GM23338 (cell line): ENCODE data around the gene ESYT1. TPM values are rescaled to one million over a fixed set of nuclear protein-coding genes. Genes with fewer than 3 reads are reported as not detected.

ENCODE experiments used
- ATAC-seq: fragments of 200-7000 bp; cut with Tn5 transposase; 3 replicates; pipeline ENCODE4 v1.9.1; 2020
- DNase-seq: peaks from one replicate; pipeline ENCODE4 v3.0.0-alpha.2; 2015; ENCODE audit warnings: low spot score
- H2AFZ ChIP-seq: fragments of 200-600 bp; sonication (generic); 2 replicates; pipeline ENCODE4 v1.8.0; 2016; ENCODE audit warnings: antibody characterized with exemption, mild to moderate bottlenecking, moderate library complexity
- H3F3A ChIP-seq: fragments of 200-600 bp; sonication (generic); replicated peaks from 2 replicates; pipeline ENCODE4 v1.8.0; 2017; ENCODE audit warnings: antibody characterized with exemption, mixed run types, low read depth
- H3K27ac ChIP-seq: fragments of 200-600 bp; sonication (generic); 2 replicates; pipeline ENCODE4 v1.6.1; 2016; ENCODE audit warnings: low read depth
- H3K27me3 ChIP-seq: fragments of 200-600 bp; sonication (generic); 2 replicates; pipeline ENCODE4 v1.8.0; 2016; ENCODE audit warnings: mild to moderate bottlenecking, mixed run types, moderate library complexity; ENCODE audit not compliant: insufficient read depth
- H3K36me3 ChIP-seq: fragments of 200-600 bp; sonication (generic); 2 replicates; pipeline ENCODE4 v1.8.0; 2016; ENCODE audit warnings: mild to moderate bottlenecking; ENCODE audit not compliant: insufficient read depth
- H3K4me1 ChIP-seq: fragments of 200-600 bp; sonication (generic); 2 replicates; pipeline ENCODE4 v1.8.0; 2016; ENCODE audit warnings: mild to moderate bottlenecking, moderate library complexity; ENCODE audit not compliant: insufficient read depth
- H3K4me2 ChIP-seq: fragments of 200-600 bp; sonication (generic); 2 replicates; pipeline ENCODE4 v1.7.1; 2017; ENCODE audit warnings: mixed run types
- H3K4me3 ChIP-seq: fragments of 200-600 bp; sonication (generic); 2 replicates; pipeline ENCODE4 v1.6.1; 2016; ENCODE audit warnings: mixed run types
- H3K79me2 ChIP-seq: fragments of 200-600 bp; sonication (generic); replicated peaks from 2 replicates; pipeline ENCODE4 v1.8.0; 2017; ENCODE audit warnings: mild to moderate bottlenecking; ENCODE audit not compliant: insufficient read depth
- H3K9me2 ChIP-seq: fragments of 200-600 bp; sonication (generic); 2 replicates; pipeline ENCODE4 v1.8.0; 2017; ENCODE audit not compliant: insufficient read depth
- H4K20me1 ChIP-seq: fragments of 200-600 bp; sonication (generic); replicated peaks from 2 replicates; pipeline ENCODE4 v1.8.0; 2017; ENCODE audit warnings: mild to moderate bottlenecking; ENCODE audit not compliant: insufficient read depth
- H3K27ac Mint-ChIP-seq: 2 replicates; pipeline ENCODE4 v1.8.0; 2020; ENCODE audit warnings: inconsistent platforms, mild to moderate bottlenecking, moderate library complexity, mixed read lengths
- H3K27me3 Mint-ChIP-seq: 3 replicates; pipeline ENCODE4 v1.8.0; 2022; ENCODE audit warnings: low read depth, mild to moderate bottlenecking, moderate library complexity, mixed read lengths, inconsistent platforms; ENCODE audit not compliant: insufficient read depth, poor library complexity
- H3K36me3 Mint-ChIP-seq: 3 replicates; pipeline ENCODE4 v1.8.0; 2021; ENCODE audit warnings: low read depth, mild to moderate bottlenecking, inconsistent platforms, moderate library complexity, mixed read lengths
- H3K4me1 Mint-ChIP-seq: 3 replicates; pipeline ENCODE4 v1.8.0; 2020; ENCODE audit warnings: mild to moderate bottlenecking, inconsistent platforms, mixed read lengths
- H3K4me3 Mint-ChIP-seq: 3 replicates; pipeline ENCODE4 v1.8.0; 2021; ENCODE audit warnings: moderate library complexity, mild to moderate bottlenecking, inconsistent platforms, mixed read lengths
- H3K9me3 Mint-ChIP-seq: 3 replicates; pipeline ENCODE4 v1.8.0; 2020; ENCODE audit warnings: moderate library complexity, mild to moderate bottlenecking, inconsistent platforms, mixed read lengths
- CREB1 ChIP-seq: fragments of 250-450 bp; sonication (Bioruptor Pico); IDR thresholded peaks from 2 replicates; pipeline ENCODE4 v1.5.0; 2020; ENCODE audit warnings: low read depth, mild to moderate bottlenecking, moderate library complexity
- CTCF ChIP-seq, 2 experiments: fragments of 200-600 bp in 1 of 2; sonication (generic) in 1 of 2; conservative IDR thresholded peaks; 2 replicates each; pipeline versions ENCODE4 v1.5.1 to v1.6.1; 2016 to 2017; ENCODE audit warnings: antibody characterized with exemption in 2 of 2, low read depth in 2 of 2, mild to moderate bottlenecking in 2 of 2, moderate library complexity in 1 of 2
- ETS1 ChIP-seq: IDR thresholded peaks from 2 replicates; pipeline ENCODE4 v1.6.1; 2016; ENCODE audit warnings: antibody characterized with exemption
- EZH2 ChIP-seq: fragments of 200-600 bp; sonication (generic); IDR thresholded peaks from one replicate; pipeline ENCODE4 v1.8.0; 2017; ENCODE audit warnings: antibody characterized with exemption, mild to moderate bottlenecking, low read depth; ENCODE audit not compliant: unreplicated experiment
- EZH2phosphoT487 ChIP-seq: fragments of 200-600 bp; sonication (generic); IDR thresholded peaks from one replicate; pipeline ENCODE4 v1.8.1; 2018; ENCODE audit warnings: antibody characterized with exemption; ENCODE audit not compliant: unreplicated experiment
- JUNB ChIP-seq: IDR thresholded peaks from one replicate; pipeline ENCODE4 v1.6.1; 2016; ENCODE audit warnings: antibody characterized with exemption; ENCODE audit not compliant: unreplicated experiment
- NANOG ChIP-seq: IDR thresholded peaks from 2 replicates; pipeline ENCODE4 v1.6.1; 2016; ENCODE audit warnings: antibody characterized with exemption, borderline replicate concordance
- POLR2AphosphoS5 ChIP-seq: IDR thresholded peaks from 2 replicates; pipeline ENCODE4 v1.6.1; 2016; ENCODE audit warnings: antibody characterized with exemption, low read depth
- STAT1 ChIP-seq: IDR thresholded peaks from one replicate; pipeline ENCODE4 v1.6.1; 2016; ENCODE audit warnings: antibody characterized with exemption; ENCODE audit not compliant: unreplicated experiment
- ZNF114 ChIP-seq: fragments of 250-450 bp; sonication (Bioruptor Pico); IDR thresholded peaks from 2 replicates; pipeline ENCODE4 v1.5.0; 2020; ENCODE audit warnings: mild to moderate bottlenecking, moderate library complexity
- ZNF331 ChIP-seq: fragments of 250-450 bp; sonication (Bioruptor Pico); IDR thresholded peaks from 2 replicates; pipeline ENCODE4 v1.5.0; 2020; ENCODE audit warnings: low read depth, mild to moderate bottlenecking, moderate library complexity
- ZNF462 ChIP-seq: fragments of 250-450 bp; sonication (Bioruptor Pico); IDR thresholded peaks from 2 replicates; pipeline ENCODE4 v1.5.0; 2020; ENCODE audit warnings: mild to moderate bottlenecking, moderate library complexity
- polyA plus RNA-seq: library from polyadenylated mRNA; unstranded; fragments of >200 nt; fragmentation: Nextera tagmentation; extraction: Ambion mirVana; gene quantifications from 2 replicates; pipeline ENCODE4 v1.2.1, GENCODE V29; 2016
- total RNA-seq: library from RNA; depleted of rRNA; stranded (reverse); fragments of >200 nt; shearing (Covaris generic); gene quantifications from 2 replicates; pipeline ENCODE4 v1.2.3, GENCODE V29; 2014
- TF ChIP-seq, protein P1 (sequence below): IDR thresholded peaks from one replicate; pipeline ENCODE4 v1.6.1; 2018; ENCODE audit warnings: antibody characterized with exemption; ENCODE audit not compliant: unreplicated experiment

ESYT1 gene
- total and polyA plus RNA-seq, 2 experiments from 2014 or later = 23.3 to 142 TPM

GRCh38 chr12:56137853-56138571, 9.9 kb downstream of the ESYT1 start:
- Histone ChIP-seq H4K20me1 (no peaks in the 10 kb centered on the region), H3K36me3 (peaks cover 68% of the 10 kb centered on the region), H3K4me1 (no peaks in the 10 kb centered on the region), H3K79me2 (no peaks in the 10 kb centered on the region), H2AFZ (no peak overlapping the region), H3K27ac (no peak overlapping the region), H3K4me3 (no peak overlapping the region), H3K27me3 (no peaks in the 10 kb centered on the region), H3F3A (no peaks in the 10 kb centered on the region), H3K4me2 (no peak overlapping the region), H3K9me2 (no peaks in the 10 kb centered on the region)
- H3K36me3 Mint-ChIP-seq = peaks cover 91% of the 10 kb centered on the region
- no peaks in the 10 kb centered on the region for H3K4me1 Mint-ChIP-seq
- TF ChIP-seq ZNF114 (CRISPR knock-in tag) = no peak
- TF ChIP-seq JUNB = no peak
- TF ChIP-seq EZH2phosphoT487 = no peak
- no peak for TF ChIP-seq STAT1
- no peak for TF ChIP-seq ZNF462 (CRISPR knock-in tag)
- TF ChIP-seq EZH2 = no peak
- TF ChIP-seq NANOG = no peak
- TF ChIP-seq CREB1 (CRISPR knock-in tag) = no peak
- TF ChIP-seq, protein P1, sequence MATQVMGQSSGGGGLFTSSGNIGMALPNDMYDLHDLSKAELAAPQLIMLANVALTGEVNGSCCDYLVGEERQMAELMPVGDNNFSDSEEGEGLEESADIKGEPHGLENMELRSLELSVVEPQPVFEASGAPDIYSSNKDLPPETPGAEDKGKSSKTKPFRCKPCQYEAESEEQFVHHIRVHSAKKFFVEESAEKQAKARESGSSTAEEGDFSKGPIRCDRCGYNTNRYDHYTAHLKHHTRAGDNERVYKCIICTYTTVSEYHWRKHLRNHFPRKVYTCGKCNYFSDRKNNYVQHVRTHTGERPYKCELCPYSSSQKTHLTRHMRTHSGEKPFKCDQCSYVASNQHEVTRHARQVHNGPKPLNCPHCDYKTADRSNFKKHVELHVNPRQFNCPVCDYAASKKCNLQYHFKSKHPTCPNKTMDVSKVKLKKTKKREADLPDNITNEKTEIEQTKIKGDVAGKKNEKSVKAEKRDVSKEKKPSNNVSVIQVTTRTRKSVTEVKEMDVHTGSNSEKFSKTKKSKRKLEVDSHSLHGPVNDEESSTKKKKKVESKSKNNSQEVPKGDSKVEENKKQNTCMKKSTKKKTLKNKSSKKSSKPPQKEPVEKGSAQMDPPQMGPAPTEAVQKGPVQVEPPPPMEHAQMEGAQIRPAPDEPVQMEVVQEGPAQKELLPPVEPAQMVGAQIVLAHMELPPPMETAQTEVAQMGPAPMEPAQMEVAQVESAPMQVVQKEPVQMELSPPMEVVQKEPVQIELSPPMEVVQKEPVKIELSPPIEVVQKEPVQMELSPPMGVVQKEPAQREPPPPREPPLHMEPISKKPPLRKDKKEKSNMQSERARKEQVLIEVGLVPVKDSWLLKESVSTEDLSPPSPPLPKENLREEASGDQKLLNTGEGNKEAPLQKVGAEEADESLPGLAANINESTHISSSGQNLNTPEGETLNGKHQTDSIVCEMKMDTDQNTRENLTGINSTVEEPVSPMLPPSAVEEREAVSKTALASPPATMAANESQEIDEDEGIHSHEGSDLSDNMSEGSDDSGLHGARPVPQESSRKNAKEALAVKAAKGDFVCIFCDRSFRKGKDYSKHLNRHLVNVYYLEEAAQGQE = no peak
- no peak for TF ChIP-seq ETS1
- no peak for TF ChIP-seq POLR2AphosphoS5
- no peak for TF ChIP-seq ZNF331
- TF ChIP-seq CTCF (conservative IDR thresholded peaks at IDR 0.05; ENCODE audit: low read depth in 2 of 2) = no peak
- H3K9me3 Mint-ChIP-seq = no peaks in the 10 kb centered on the region
- no peak overlapping the region for H3K4me3 Mint-ChIP-seq
- DNase-seq (no peak), ATAC-seq (no peak)
- no peak overlapping the region for H3K27ac Mint-ChIP-seq
- H3K27me3 Mint-ChIP-seq = peaks cover 4% of the 10 kb centered on the region
